ENCODE measurements around the gene FBXW8. TPM values are rescaled to one million over a fixed set of nuclear protein-coding genes. Genes with fewer than 3 reads are reported as not detected.

Gene FBXW8
- total and polyA plus RNA-seq, 2 experiments from 2014 or later: 17.0 to 20.6 TPM

DNA sequence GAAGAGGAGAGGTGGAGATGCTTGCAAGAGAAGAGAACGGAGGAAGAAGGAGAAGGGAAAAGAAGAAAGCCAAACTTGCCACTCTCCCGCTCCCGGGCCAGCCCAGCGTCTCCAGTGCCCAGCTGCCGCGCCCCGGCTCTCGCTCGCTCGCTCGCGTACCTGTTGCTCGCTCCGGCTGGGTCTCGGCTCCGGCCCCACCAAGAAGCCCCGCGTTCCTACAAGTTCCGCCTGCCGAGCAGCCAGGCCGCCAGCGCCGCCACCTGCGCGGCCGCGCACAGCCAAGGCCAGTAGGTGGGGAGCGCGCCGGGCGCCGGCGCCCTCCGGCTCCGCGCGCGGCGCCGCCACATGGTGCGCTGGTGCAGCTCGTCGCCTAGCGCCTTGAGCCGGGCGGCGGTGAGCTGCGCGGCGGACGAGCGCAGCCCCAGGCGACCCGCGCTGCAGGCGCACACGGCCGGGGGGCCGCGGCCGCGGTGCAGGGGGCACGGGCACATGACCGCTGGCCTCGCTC lies 29.9 kb upstream of the FBXW8 start:
- Histone ChIP-seq H3K9me2 (replicated peaks; ENCODE audit: insufficient read depth) (no peaks in the 10 kb centered on the region), H3K9me3 (ENCODE audit: low read depth) (no peaks in the 10 kb centered on the region), H3K4me1 (ENCODE audit: insufficient read depth) (peaks cover 28% of the 10 kb centered on the region), H3K4me2 (peak overlapping the region; percentile 96), H3K79me2 (no peaks in the 10 kb centered on the region), H3K27me3 (peaks cover 82% of the 10 kb centered on the region), H3K27ac (no peak overlapping the region), H3K4me3 (peak overlapping the region; percentile 16), H4K20me1 (ENCODE audit: insufficient read depth, poor library complexity, severe bottlenecking) (no peaks in the 10 kb centered on the region), H2AFZ (no peak overlapping the region), H3K36me3 (replicated peaks; ENCODE audit: insufficient read depth, low read depth) (no peaks in the 10 kb centered on the region)
- under 1% methylated on average over 59 of the region's 65 CpGs for WGBS (ENCODE audit: low lambda C conversion rate, missing lambda C conversion rate)
- peak; percentile 75 for DNase-seq (ENCODE audit: low spot score)
- TF ChIP-seq, protein P1, sequence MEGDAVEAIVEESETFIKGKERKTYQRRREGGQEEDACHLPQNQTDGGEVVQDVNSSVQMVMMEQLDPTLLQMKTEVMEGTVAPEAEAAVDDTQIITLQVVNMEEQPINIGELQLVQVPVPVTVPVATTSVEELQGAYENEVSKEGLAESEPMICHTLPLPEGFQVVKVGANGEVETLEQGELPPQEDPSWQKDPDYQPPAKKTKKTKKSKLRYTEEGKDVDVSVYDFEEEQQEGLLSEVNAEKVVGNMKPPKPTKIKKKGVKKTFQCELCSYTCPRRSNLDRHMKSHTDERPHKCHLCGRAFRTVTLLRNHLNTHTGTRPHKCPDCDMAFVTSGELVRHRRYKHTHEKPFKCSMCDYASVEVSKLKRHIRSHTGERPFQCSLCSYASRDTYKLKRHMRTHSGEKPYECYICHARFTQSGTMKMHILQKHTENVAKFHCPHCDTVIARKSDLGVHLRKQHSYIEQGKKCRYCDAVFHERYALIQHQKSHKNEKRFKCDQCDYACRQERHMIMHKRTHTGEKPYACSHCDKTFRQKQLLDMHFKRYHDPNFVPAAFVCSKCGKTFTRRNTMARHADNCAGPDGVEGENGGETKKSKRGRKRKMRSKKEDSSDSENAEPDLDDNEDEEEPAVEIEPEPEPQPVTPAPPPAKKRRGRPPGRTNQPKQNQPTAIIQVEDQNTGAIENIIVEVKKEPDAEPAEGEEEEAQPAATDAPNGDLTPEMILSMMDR (IDR thresholded peaks at IDR 0.05; ENCODE audit: poor library complexity): no peak
- TF ChIP-seq EZH2 (IDR thresholded peaks at IDR 0.05; ENCODE audit: borderline replicate concordance) (no peak), EZH2phosphoT487 (IDR thresholded peaks at IDR 0.05; ENCODE audit: low read depth, severe bottlenecking, unreplicated experiment) (no peak)

DNA sequence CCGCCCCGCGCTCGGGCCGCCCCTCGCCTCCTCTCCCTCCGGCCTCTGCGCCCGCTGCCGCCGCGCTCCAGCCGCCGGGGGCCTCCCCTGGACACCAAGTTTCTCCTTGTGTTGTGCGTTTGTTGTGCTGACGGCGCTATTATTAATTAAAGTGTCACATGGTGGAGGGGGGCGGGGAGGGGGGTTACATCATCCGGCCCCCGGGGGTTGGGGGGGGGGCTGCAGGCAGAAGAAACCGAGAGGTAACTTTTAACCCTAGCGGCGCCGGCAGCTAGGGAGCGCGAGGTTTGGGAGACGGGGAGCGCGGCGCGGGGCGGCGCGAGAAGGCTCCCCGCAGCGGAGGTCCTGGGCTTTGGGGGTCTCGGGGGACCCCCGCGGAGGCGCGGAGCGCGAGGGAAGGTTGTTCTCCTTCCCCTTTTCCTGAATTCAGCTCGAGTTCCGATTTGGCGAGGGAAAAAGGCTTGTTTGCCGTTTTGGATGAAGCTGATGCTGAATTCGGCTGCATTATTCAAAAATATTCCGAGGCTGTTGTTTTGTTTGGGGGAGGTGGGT lies 29.3 kb upstream of the FBXW8 start, which contains the start of gene HRK:
Gene HRK (minus strand): TSS at position 117 of the 552 bp plus-strand sequence. CDS start 134 bp downstream, outside the sequence.
- H2AFZ ChIP-seq: no peak within 1 kb of the TSS
- H3K27ac ChIP-seq: no peak within 1 kb of the TSS
- WGBS (ENCODE audit: low lambda C conversion rate, missing lambda C conversion rate): 2% methylated on average over 27 of the region's 49 CpGs
- H3K4me1 ChIP-seq (ENCODE audit: insufficient read depth): peaks cover 28% of the 10 kb centered on the region
- no peaks in the 10 kb centered on the region for H3K79me2 ChIP-seq
- H3K4me2 ChIP-seq: peak within 1 kb of the TSS; percentile 96
- no peak for DNase-seq (ENCODE audit: low spot score)
- no peaks in the 10 kb centered on the region for H4K20me1 ChIP-seq (ENCODE audit: insufficient read depth, poor library complexity, severe bottlenecking)
- no peaks in the 10 kb centered on the region for H3K9me3 ChIP-seq (ENCODE audit: low read depth)
- H3K36me3 ChIP-seq (replicated peaks; ENCODE audit: insufficient read depth, low read depth): no peaks in the 10 kb centered on the region
- TF ChIP-seq EZH2phosphoT487 (IDR thresholded peaks at IDR 0.05; ENCODE audit: low read depth, severe bottlenecking, unreplicated experiment) (no peak), EZH2 (IDR thresholded peaks at IDR 0.05; ENCODE audit: borderline replicate concordance) (no peak)
- TF ChIP-seq, protein P1 (IDR thresholded peaks at IDR 0.05; ENCODE audit: poor library complexity): no peak
- peaks cover 81% of the 10 kb centered on the region for H3K27me3 ChIP-seq
- H3K4me3 ChIP-seq: peak within 1 kb of the TSS; percentile 16
- H3K9me2 ChIP-seq (replicated peaks; ENCODE audit: insufficient read depth): no peaks in the 10 kb centered on the region

DNA sequence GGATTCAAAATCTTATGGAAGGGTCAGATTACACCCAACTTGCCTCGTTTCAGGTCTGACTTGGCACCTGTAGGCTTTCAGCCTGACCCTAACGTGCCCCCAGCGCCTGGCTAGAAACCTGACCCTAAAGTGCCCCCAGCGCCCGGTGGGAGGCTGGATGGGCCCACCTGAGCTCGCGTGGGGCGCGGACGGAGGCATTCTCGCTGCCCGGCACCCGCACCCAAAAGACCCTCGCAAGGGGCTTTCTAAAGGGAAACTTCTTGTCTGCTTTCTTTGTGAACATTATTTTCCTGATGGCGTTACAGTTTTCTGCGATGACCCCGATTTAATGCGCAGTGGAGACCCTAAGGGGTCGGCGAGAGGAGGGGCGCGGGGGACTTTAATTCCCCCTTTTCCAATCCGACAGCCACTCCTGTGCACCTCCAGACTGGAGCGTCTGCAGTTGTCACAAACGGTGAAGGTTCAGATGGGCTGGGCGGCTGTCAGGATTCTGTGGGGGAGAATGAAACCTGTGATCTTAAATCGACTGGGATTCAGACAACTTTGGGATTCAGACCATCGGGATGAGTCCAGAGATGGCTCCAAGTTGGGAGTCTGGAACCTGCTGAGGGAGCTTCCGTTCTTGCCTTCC lies 28.8 kb upstream of the FBXW8 start:
- H3K27me3 ChIP-seq: peaks cover 75% of the 10 kb centered on the region
- TF ChIP-seq EZH2phosphoT487 (IDR thresholded peaks at IDR 0.05; ENCODE audit: low read depth, severe bottlenecking, unreplicated experiment): no peak
- peak; percentile 67 for TF ChIP-seq EZH2 (IDR thresholded peaks at IDR 0.05; ENCODE audit: borderline replicate concordance)
- TF ChIP-seq, protein P1 (IDR thresholded peaks at IDR 0.05; ENCODE audit: poor library complexity): no peak
- H3K4me2 ChIP-seq: peak overlapping the region; percentile 96
- 3% methylated on average over 29 of the region's 29 CpGs for WGBS (ENCODE audit: low lambda C conversion rate, missing lambda C conversion rate)
- no peak overlapping the region for H2AFZ ChIP-seq
- no peaks in the 10 kb centered on the region for H4K20me1 ChIP-seq (ENCODE audit: insufficient read depth, poor library complexity, severe bottlenecking)
- H3K4me3 ChIP-seq: no peak overlapping the region
- no peak overlapping the region for H3K27ac ChIP-seq
- H3K9me3 ChIP-seq (ENCODE audit: low read depth): no peaks in the 10 kb centered on the region
- DNase-seq (ENCODE audit: low spot score): no peak
- H3K4me1 ChIP-seq (ENCODE audit: insufficient read depth): peaks cover 28% of the 10 kb centered on the region
- no peaks in the 10 kb centered on the region for H3K9me2 ChIP-seq (replicated peaks; ENCODE audit: insufficient read depth)
- H3K36me3 ChIP-seq (replicated peaks; ENCODE audit: insufficient read depth, low read depth): no peaks in the 10 kb centered on the region
- no peaks in the 10 kb centered on the region for H3K79me2 ChIP-seq
